PC-3 (cell line): Measurements from ENCODE around the gene IQSEC1. TPM values are rescaled to one million over a fixed set of nuclear protein-coding genes. Genes with fewer than 3 reads are reported as not detected.

Source experiments
- ATAC-seq: fragments of 200-7000 bp; cut with Tn5 transposase; 2 replicates; pipeline ENCODE4 v1.9.1; 2020; ENCODE audit warnings: mild to moderate bottlenecking, moderate library complexity
- BruUV-seq: library from RNA; stranded (reverse); fragments of 400-500 nt; replicated peaks from 2 replicates; lab custom pipeline; 2021; lab: Mats Ljungman, UMichigan
- CTCF ChIA-PET: fragments of 300-600 bp; sonication (Branson Sonifier 250); formaldehyde crosslinking; loops from one replicate; lab custom pipeline; 2022; ENCODE audit warnings: antibody characterized with exemption; lab: Charles Lee
- POLR2A ChIA-PET: fragments of 300-600 bp; sonication (Branson Sonifier 250); formaldehyde crosslinking; loops from one replicate; lab custom pipeline; 2022; ENCODE audit warnings: antibody characterized with exemption; ENCODE audit not compliant: unreplicated experiment; lab: Charles Lee
- DNase-seq: peaks from one replicate; pipeline ENCODE4 v3.0.0-alpha.2; 2015
- H2AFZ ChIP-seq: fragments of 300-600 bp; sonication (generic); 2 replicates; pipeline ENCODE4 v1.6.0; 2016; ENCODE audit warnings: antibody characterized with exemption, low read length
- H3F3A ChIP-seq: fragments of 300-600 bp; sonication (generic); one replicate; pipeline ENCODE4 v1.6.0; 2017; ENCODE audit warnings: antibody characterized with exemption, low read length, control low read depth, mild to moderate bottlenecking; ENCODE audit not compliant: unreplicated experiment
- H3K27ac ChIP-seq: fragments of 300-600 bp; sonication (generic); 2 replicates; pipeline ENCODE4 v1.5.1; 2016; ENCODE audit warnings: mild to moderate bottlenecking, low read length
- H3K27me3 ChIP-seq: fragments of 300-600 bp; sonication (generic); 2 replicates; pipeline ENCODE4 v1.6.1; 2016; ENCODE audit warnings: low read length, mixed read lengths
- H3K36me3 ChIP-seq: fragments of 300-600 bp; sonication (generic); 2 replicates; pipeline ENCODE4 v1.6.1; 2016; ENCODE audit warnings: low read depth, mixed run types, low read length, mixed read lengths
- H3K4me1 ChIP-seq: fragments of 300-600 bp; sonication (generic); 2 replicates; pipeline ENCODE4 v1.5.1; 2016; ENCODE audit warnings: low read length; ENCODE audit not compliant: insufficient read depth
- H3K4me2 ChIP-seq: fragments of 300-600 bp; sonication (generic); 2 replicates; pipeline ENCODE4 v1.6.0; 2016; ENCODE audit warnings: low read length
- H3K4me3 ChIP-seq: fragments of 300-600 bp; sonication (generic); 2 replicates; pipeline ENCODE4 v1.5.1; 2016; ENCODE audit warnings: mild to moderate bottlenecking, low read length, mixed read lengths
- H3K79me2 ChIP-seq: fragments of 300-600 bp; sonication (generic); 2 replicates; pipeline ENCODE4 v1.6.1; 2017; ENCODE audit warnings: low read length, mixed read lengths
- H3K9ac ChIP-seq: fragments of 300-600 bp; sonication (generic); 2 replicates; pipeline ENCODE4 v1.6.0; 2016; ENCODE audit warnings: mild to moderate bottlenecking, low read length
- H3K9me2 ChIP-seq: fragments of 300-600 bp; sonication (generic); replicated peaks from 2 replicates; pipeline ENCODE4 v1.6.1; 2016; ENCODE audit warnings: mixed run types, low read length, mixed read lengths
- H3K9me3 ChIP-seq: fragments of 300-600 bp; sonication (generic); 2 replicates; pipeline ENCODE4 v1.6.1; 2016; ENCODE audit warnings: low read length, mixed read lengths
- H4K20me1 ChIP-seq: fragments of 300-600 bp; sonication (generic); 2 replicates; pipeline ENCODE4 v1.6.1; 2016; ENCODE audit warnings: low read length, mixed read lengths
- EZH2 ChIP-seq: fragments of 300-600 bp; sonication (generic); IDR thresholded peaks from one replicate; pipeline ENCODE4 v1.6.1; 2017; ENCODE audit warnings: antibody characterized with exemption, mild to moderate bottlenecking, low read length; ENCODE audit not compliant: unreplicated experiment
- EZH2phosphoT487 ChIP-seq: fragments of 300-600 bp; sonication (generic); IDR thresholded peaks from 2 replicates; pipeline ENCODE4 v1.6.1; 2018; ENCODE audit warnings: mild to moderate bottlenecking, antibody characterized with exemption, low read length, borderline replicate concordance
- intact Hi-C: fragments of 100-400 bp; cut with micrococcal nuclease; formaldehyde crosslinking; loops from 2 replicates; pipeline ENCODE4 v1.9.0; 2023
- total RNA-seq: library from RNA; depleted of rRNA; stranded (reverse); fragments of >200 nt; gene quantifications from 2 replicates; pipeline ENCODE4 v1.2.3, GENCODE V29; 2014
- TF ChIP-seq, protein P1 (sequence below): fragments of 300-600 bp; sonication (generic); conservative IDR thresholded peaks from 2 replicates; pipeline ENCODE4 v1.5.1; 2017; ENCODE audit warnings: antibody characterized with exemption, low read depth, mild to moderate bottlenecking, low read length

IQSEC1 gene
- total RNA-seq, 1 experiment from 2014 or later: 37.9 TPM

DNA sequence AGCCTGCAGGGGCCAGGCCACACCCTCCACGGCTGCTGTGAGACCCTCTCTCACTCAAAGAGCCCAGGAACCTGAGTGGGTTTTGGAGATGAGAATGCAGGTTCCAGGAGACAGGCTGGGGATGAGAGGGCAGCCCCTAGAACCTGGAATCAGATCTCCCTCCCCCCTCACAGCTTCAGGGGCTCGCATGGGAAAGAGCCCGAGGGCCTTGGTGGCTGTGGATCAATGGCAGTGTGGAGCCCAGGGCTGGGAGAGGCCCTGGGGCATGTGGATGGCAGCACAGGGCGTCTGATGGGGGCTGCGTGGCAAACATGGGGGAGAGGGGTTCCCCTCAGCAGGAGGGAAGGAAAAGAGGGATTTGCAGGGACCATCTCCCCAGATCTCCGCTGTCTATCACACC, 119.0 kb downstream of the IQSEC1 start:
- Histone ChIP-seq H3K4me2 (no peak overlapping the region), H2AFZ (no peak overlapping the region), H3K27ac (no peak overlapping the region), H3K27me3 (no peaks in the 10 kb centered on the region), H3K9me2 (no peaks in the 10 kb centered on the region), H3K9ac (no peak overlapping the region), H4K20me1 (0 out of 2 replicates have a peak, but pooled peaks cover 8% of the 10 kb centered on the region), H3K4me1 (no peaks in the 10 kb centered on the region), H3K4me3 (no peak overlapping the region), H3F3A (no peaks in the 10 kb centered on the region), H3K9me3 (no peaks in the 10 kb centered on the region), H3K36me3 (no peaks in the 10 kb centered on the region), H3K79me2 (peaks cover 45% of the 10 kb centered on the region)
- ATAC-seq (no peak), DNase-seq (no peak)
- BruUV-seq: no TSS peak
- ChIA-PET POLR2A (no interaction called here), CTCF (no interaction called here)
- TF ChIP-seq EZH2phosphoT487 (no peak), EZH2 (no peak)
- TF ChIP-seq, protein P1, sequence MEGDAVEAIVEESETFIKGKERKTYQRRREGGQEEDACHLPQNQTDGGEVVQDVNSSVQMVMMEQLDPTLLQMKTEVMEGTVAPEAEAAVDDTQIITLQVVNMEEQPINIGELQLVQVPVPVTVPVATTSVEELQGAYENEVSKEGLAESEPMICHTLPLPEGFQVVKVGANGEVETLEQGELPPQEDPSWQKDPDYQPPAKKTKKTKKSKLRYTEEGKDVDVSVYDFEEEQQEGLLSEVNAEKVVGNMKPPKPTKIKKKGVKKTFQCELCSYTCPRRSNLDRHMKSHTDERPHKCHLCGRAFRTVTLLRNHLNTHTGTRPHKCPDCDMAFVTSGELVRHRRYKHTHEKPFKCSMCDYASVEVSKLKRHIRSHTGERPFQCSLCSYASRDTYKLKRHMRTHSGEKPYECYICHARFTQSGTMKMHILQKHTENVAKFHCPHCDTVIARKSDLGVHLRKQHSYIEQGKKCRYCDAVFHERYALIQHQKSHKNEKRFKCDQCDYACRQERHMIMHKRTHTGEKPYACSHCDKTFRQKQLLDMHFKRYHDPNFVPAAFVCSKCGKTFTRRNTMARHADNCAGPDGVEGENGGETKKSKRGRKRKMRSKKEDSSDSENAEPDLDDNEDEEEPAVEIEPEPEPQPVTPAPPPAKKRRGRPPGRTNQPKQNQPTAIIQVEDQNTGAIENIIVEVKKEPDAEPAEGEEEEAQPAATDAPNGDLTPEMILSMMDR: no peak
- intact Hi-C loops: no loop called here

DNA sequence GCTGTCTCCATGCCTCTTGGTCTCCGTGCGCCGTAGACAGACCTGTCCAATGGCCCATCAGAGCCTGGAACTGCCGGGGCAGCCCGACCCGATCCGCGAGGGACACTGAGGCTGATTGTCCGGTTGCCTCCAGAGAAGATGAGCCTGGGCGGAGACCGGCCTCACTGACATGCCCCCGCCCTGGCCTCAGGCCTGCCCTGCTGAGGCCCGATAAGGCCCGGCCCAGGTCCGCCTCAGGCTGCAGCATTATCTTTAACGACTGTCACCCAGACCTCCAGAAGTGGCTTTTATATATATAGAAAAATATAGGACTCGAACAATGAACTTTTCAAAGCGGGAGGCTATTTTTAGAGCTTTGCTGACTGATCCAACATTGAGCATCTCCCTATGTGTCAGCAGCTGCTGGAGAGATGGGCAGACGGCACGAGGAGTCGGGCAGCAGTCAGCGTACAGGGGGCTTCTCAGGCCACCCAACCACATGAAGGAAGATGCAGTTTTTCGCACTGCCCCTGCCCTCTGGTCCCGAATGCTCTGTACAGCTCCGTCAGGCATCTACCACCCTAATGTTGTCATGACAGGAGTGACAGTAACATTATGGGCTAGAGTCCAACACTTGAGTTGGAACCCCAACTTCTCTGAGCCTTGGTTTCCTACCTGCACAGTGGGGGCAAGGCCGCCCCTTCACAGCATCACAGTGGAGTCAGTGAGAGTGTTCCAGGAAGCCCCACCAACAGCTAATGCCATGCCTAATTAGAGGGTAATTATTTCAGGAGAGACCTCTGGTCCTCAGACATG, 119.8 kb downstream of the IQSEC1 start:
- H3K4me3 ChIP-seq: no peak overlapping the region
- H3K27ac ChIP-seq: no peak overlapping the region
- H3K9me3 ChIP-seq: no peaks in the 10 kb centered on the region
- H3K27me3 ChIP-seq: no peaks in the 10 kb centered on the region
- no peak for DNase-seq
- H2AFZ ChIP-seq: no peak overlapping the region
- BruUV-seq: no TSS peak
- ChIA-PET POLR2A (no interaction called here), CTCF (no interaction called here)
- H3K9me2 ChIP-seq: no peaks in the 10 kb centered on the region
- ATAC-seq: no peak
- peaks cover 38% of the 10 kb centered on the region for H3K79me2 ChIP-seq
- no peaks in the 10 kb centered on the region for H3F3A ChIP-seq
- H3K4me2 ChIP-seq: no peak overlapping the region
- peaks cover 15% of the 10 kb centered on the region; the same call in 1 of the 2 replicates for H4K20me1 ChIP-seq
- H3K9ac ChIP-seq: no peak overlapping the region
- peaks cover 6% of the 10 kb centered on the region for H3K4me1 ChIP-seq
- TF ChIP-seq EZH2phosphoT487 (no peak), EZH2 (no peak)
- TF ChIP-seq, protein P1: no peak
- intact Hi-C loops: no loop called here
- H3K36me3 ChIP-seq: no peaks in the 10 kb centered on the region
